Suprapubic skin (tissue), 3 donors: ENCODE measurements around the gene C12orf56.

ENCODE experiments used
- EP300 ChIP-seq: sonication (generic); formaldehyde crosslinking; IDR thresholded peaks from one replicate; pipeline ENCODE4 v1.6.1; 2017; ENCODE audit warnings: antibody characterized with exemption
- TF ChIP-seq, protein P1 (sequence below), 2 donors: fragments of 200-600 bp in 1 of 2; fragments of 450-650 bp in 1 of 2; sonication (generic) in 1 of 2; IDR thresholded peaks; one replicate each; pipeline ENCODE4 v1.5.1; 2016 to 2019; ENCODE audit warnings: antibody characterized with exemption in 2 of 2, mild to moderate bottlenecking in 1 of 2, moderate library complexity in 1 of 2

DNA sequence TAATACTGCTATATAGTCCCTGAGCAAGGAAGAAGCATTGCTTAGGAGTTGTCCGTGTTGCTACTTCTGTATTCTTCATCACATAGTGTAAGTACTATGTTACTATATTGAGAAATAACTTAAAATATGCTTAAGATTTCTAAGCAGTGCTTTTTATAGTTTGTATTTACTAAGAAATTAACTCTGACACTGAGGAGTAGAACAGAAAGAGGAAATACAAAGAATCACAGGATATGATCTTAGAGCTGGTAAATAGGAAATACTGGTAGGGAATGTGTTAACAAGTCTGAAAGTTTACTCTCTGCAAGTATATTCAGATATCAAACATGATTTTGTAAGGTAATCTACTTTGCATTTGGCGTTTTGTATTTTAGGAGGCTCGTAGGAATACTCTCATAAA lies 29.1 kb upstream of the C12orf56 start:
- TF ChIP-seq EP300, result no peak
- TF ChIP-seq, protein P1, sequence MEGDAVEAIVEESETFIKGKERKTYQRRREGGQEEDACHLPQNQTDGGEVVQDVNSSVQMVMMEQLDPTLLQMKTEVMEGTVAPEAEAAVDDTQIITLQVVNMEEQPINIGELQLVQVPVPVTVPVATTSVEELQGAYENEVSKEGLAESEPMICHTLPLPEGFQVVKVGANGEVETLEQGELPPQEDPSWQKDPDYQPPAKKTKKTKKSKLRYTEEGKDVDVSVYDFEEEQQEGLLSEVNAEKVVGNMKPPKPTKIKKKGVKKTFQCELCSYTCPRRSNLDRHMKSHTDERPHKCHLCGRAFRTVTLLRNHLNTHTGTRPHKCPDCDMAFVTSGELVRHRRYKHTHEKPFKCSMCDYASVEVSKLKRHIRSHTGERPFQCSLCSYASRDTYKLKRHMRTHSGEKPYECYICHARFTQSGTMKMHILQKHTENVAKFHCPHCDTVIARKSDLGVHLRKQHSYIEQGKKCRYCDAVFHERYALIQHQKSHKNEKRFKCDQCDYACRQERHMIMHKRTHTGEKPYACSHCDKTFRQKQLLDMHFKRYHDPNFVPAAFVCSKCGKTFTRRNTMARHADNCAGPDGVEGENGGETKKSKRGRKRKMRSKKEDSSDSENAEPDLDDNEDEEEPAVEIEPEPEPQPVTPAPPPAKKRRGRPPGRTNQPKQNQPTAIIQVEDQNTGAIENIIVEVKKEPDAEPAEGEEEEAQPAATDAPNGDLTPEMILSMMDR (IDR thresholded peaks at IDR 0.05), result no peak
